Liver (tissue), 4 donors: ENCODE data around the gene ABCA13. TPM values are rescaled to one million over a fixed set of nuclear protein-coding genes. Genes with fewer than 3 reads are reported as not detected.

Source experiments
- polyA plus RNA-seq, 2 donors: library from polyadenylated mRNA; stranded (reverse) in 1 of 2; unstranded in 1 of 2; fragments of 200-250 nt in 1 of 2; fragments of >200 nt in 1 of 2; fragmentation: Nextera tagmentation in 1 of 2; extraction: Ambion mirVana in 1 of 2; gene quantifications; one replicate each; pipeline versions ENCODE4 v1.2.1 to v1.2.3, GENCODE V29; 2013 to 2015
- total RNA-seq, 2 donors: library from RNA; depleted of rRNA; stranded (reverse); fragments of >200 nt; gene quantifications; one replicate each; pipeline ENCODE4 v1.2.3, GENCODE V29; 2014
- donor health status: healthy.
- donor health status: healthy.
- donor health status: healthy.

ABCA13 gene
- total and polyA plus RNA-seq, 4 donors = 0.22 to 1.0 (median 0.66) TPM

Other genes starting within 250 kb of the ABCA13 start
- gene PKD1L1, start 223.0 kb upstream of the ABCA13 start, total RNA-seq = under 1 TPM; 0.09 to 0.25 TPM
- under 1 TPM; 0.08 to 0.13 TPM for gene PKD1L1, start 223.0 kb upstream of the ABCA13 start, polyA plus RNA-seq
- 10 to 100 TPM; 15.2 to 39.0 TPM for gene HUS1, start 191.8 kb upstream of the ABCA13 start, total RNA-seq
- gene HUS1, start 191.8 kb upstream of the ABCA13 start, polyA plus RNA-seq = 10 to 100 TPM in 1 of 2 donors, 1 to 10 TPM in 1; 9.2 to 21.6 TPM
- not detected for gene SUN3, start 142.4 kb upstream of the ABCA13 start, total RNA-seq
- not detected for gene SUN3, start 142.4 kb upstream of the ABCA13 start, polyA plus RNA-seq
- not detected for gene C7orf57, start 135.9 kb upstream of the ABCA13 start, total RNA-seq
- not detected for gene C7orf57, start 135.9 kb upstream of the ABCA13 start, polyA plus RNA-seq
- gene UPP1, start 82.2 kb upstream of the ABCA13 start, total RNA-seq = 1 to 10 TPM; 3.1 to 8.2 TPM
- gene UPP1, start 82.2 kb upstream of the ABCA13 start, polyA plus RNA-seq = 10 to 100 TPM; 10.1 to 18.8 TPM